Hematopoietic multipotent progenitor cell treated with erythropoietin and hydrocortisone succinate and interleukin-3 and kit ligand, for 17 days (in vitro differentiated cells): ENCODE measurements around the gene SET.
"Not testable (repeated sequence)": the region's sequence is repeated elsewhere in the genome, so short reads cannot be mapped to it uniquely, and the experiment has no call there.

Source experiments
- DNase-seq: peaks from one replicate; pipeline ENCODE4 v3.0.0-alpha.2; 2015; ENCODE audit warnings: low spot score

Gene SET

GRCh38 chr9:128688501-128689292 is at the start of gene SET:
Gene SET, plus strand, starts transcription at chr9:128689222. Its CDS starts 361 bp downstream, at chr9:128689583.
- DNase-seq: peak; percentile 93

GRCh38 chr9:128640603-128641002 is 48.4 kb upstream of the SET start:
- DNase-seq: no peak

- no peak for DNase-seq
These were observed 46.3 kb upstream of the SET start for GRCh38 chr9:128642675-128643245.

- no peak for DNase-seq
These were observed 45.3 kb upstream of the SET start for GRCh38 chr9:128643519-128644300.

GRCh38 chr9:128648206-128648605 is 40.8 kb upstream of the SET start:
- peak; percentile 63 for DNase-seq

- DNase-seq: no peak
These were observed 37.2 kb upstream of the SET start for GRCh38 chr9:128651798-128652197.

GRCh38 chr9:128653908-128654307 is 35.1 kb upstream of the SET start:
- DNase-seq: no peak

- no peak for DNase-seq
These were observed 34.5 kb upstream of the SET start for GRCh38 chr9:128654481-128654880.

- DNase-seq: peak; percentile 97
These were observed 32.3 kb upstream of the SET start, which contains the start of gene DYNC2I2 for GRCh38 chr9:128656416-128657343. Gene DYNC2I2, minus strand, starts transcription at chr9:128656847. Its CDS starts 121 bp downstream, at chr9:128656726.

GRCh38 chr9:128657344-128657704 is 31.7 kb upstream of the SET start:
- DNase-seq: no peak

GRCh38 chr9:128657796-128658195 is 31.2 kb upstream of the SET start:
- DNase-seq: no peak

GRCh38 chr9:128666481-128666941 is 22.5 kb upstream of the SET start:
- DNase-seq: not testable (repeated sequence)

GRCh38 chr9:128669786-128670185 is 19.2 kb upstream of the SET start:
- no peak for DNase-seq

- DNase-seq: no peak
These were observed 13.6 kb upstream of the SET start for GRCh38 chr9:128675382-128675781.

- DNase-seq: no peak
These were observed 11.2 kb upstream of the SET start for GRCh38 chr9:128677794-128678193.

- DNase-seq: no peak
These were observed 5.5 kb upstream of the SET start for GRCh38 chr9:128683340-128684064.

GRCh38 chr9:128684065-128684324 is 5.0 kb upstream of the SET start:
- no peak for DNase-seq

- DNase-seq: no peak
These were observed 4.5 kb upstream of the SET start for GRCh38 chr9:128684325-128685199.

GRCh38 chr9:128685636-128686489 is 3.2 kb upstream of the SET start:
- peak; percentile 38 for DNase-seq
